NCI-H774 (cell line): Measurements from ENCODE around the gene DBNDD1.
"Not testable (repeated sequence)": the region's sequence is repeated elsewhere in the genome, so short reads cannot be mapped to it uniquely, and the experiment has no call there.

ENCODE experiments used
- DNase-seq: peaks from one replicate; lab custom pipeline; 2025; lab: John Stamatoyannopoulos, UW

DBNDD1 gene

DNA sequence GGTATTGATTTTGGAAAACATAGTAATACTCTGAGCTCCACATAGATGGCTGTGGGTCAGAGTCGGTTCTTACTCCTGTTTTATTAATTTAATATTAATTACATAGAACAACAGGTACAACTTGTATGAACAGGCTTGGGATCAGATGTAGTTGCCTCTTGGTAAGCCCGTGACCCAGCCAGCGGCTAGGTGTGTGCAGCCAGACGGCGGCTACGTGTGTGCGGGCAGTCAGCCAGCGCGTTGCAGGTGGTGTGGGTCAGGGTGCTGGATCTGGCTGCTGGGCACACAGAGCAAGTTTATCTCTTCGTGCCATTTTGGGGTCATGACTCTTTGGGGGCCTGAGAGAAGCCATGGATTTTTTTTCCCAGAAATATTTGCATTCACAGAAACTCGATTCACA, 30.3 kb downstream of the DBNDD1 start:
- DNase-seq: no peak

DNA sequence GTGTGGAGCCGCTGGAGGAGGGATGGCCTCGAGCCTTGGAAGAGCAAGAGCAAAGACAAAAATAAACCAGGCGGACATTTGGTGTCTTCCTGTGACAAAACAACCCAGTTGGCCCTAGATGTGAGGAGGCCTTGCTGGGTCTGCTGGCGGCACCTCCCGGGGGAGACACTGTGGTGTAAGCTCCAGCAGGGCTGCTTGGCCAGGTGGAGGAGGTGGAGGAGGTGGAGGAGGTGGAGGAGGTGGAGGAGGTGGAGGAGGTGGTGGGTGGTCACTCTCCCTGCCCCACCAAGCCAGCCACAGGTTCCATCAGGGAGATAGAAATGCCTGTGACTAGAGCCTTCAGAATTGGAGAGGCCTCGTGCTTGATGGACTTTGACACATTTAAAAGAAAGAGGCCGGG, 32.1 kb downstream of the DBNDD1 start:
- DNase-seq: no peak

DNA sequence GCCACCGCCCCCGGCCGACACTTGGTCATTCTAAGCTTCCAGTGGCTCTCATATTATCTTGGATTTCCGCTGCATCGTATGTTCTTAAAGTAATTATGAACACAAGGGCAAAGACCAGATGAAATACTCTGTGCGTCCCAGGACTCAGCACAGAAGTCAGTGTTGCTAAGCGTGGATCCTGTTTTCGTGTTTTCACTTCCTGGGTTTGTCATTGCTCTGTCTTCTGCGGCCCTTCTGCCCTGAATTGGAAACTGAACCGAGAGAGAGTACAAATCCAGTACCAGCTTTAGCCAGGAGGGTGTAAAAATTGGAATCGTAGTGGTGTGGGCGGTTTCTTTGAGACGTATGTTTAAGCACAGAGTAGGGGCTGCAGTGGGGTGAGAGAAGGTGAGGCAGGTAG, 32.7 kb downstream of the DBNDD1 start:
- DNase-seq: no peak

DNA sequence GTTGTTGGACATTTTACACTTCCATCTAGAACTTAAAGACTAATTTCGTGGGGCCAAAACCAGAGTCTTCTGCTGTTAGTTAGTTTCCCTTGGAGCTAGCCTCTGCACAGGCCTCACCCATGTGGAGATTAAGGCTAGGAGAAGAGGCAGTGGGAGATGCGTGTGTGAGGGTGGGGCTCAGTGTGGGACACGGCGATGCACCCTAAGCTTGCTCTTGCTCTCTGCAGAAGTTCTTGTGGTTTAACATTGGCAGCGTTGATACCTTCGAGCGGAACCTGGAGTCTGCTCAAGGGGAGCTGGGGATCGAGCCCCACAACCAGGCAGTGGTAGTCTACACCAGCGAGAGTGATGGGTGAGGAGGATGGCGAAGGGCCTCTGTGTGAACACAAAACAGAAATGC, 34.0 kb downstream of the DBNDD1 start:
- no peak for DNase-seq

DNA sequence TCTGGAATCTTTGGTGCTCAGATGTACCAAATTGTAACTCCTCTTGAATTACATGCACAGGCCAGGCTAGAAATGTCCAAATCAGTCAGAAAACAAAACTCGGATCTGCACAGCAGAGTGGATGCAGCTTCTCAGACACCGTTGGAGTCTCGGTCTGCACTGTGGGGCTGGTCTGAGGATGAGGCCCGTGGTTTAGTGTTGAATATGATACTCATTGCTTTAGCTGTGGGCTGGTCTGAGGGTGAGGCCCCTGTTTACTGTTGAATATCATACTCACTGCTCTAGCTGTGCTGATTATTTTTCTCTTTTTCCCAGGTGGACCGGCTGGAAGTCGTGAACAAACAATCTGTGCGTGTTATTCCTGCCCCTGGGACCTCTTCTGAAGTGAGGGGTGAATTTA, 35.0 kb downstream of the DBNDD1 start:
- no peak for DNase-seq

DNA sequence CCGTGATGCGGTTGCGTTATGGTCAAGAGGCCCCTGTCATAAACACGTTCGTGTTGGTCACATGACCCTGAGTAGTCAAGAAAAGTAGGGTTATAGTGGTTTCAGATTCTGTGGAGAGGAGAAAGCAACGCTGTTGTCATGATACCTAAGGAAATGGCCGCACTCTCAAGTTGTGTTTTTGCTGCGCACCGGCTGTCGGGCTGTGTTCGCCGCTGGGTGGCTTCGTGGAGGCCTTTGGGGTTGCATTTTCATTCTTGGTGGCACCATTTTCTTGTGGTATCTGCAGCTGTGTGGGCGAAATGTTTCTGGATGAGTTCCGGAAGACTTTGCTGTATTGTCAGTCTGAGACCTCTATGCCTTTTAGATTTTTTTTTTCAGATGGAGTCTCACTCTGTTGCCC, 35.7 kb downstream of the DBNDD1 start:
- DNase-seq: no peak

DNA sequence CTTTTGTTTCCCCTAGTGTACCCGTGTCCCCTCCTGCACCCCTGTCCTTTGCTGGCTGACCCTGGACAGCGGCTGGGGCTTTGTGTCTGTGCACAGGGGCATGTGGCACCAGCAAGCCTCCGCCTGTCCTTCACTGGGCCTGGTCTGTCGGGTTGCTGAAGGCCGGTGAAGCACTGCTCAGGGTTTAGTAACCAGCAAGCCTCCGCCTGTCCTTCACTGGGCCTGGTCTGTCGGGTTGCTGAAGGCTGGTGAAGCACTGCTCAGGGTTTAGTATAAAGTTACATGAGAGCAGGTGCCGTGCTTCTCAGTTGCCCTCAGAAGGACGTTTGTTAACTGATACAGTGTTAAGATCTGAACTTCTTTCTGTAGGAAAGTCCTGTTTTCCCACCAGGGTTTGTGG, 36.9 kb downstream of the DBNDD1 start:
- no peak for DNase-seq

DNA sequence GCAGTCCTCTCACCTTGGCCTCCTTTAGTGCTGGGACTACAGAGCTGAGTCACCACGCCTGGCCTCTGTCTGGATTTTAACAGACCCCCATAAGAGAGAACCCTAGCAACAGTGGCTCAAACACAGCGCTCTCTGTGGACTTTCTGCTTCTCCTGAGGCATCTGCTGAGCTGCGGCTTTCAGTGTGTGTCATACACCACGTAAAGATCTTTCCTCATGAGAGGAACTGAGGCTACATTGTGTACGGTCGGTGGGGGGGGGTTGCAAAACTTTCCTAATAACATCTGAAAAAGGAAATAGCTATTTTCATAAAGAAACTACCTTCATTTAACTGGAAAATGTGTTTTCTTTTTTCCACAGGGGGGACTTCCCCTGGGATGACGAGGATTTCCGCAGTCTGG, 37.8 kb downstream of the DBNDD1 start:
- no peak for DNase-seq

DNA sequence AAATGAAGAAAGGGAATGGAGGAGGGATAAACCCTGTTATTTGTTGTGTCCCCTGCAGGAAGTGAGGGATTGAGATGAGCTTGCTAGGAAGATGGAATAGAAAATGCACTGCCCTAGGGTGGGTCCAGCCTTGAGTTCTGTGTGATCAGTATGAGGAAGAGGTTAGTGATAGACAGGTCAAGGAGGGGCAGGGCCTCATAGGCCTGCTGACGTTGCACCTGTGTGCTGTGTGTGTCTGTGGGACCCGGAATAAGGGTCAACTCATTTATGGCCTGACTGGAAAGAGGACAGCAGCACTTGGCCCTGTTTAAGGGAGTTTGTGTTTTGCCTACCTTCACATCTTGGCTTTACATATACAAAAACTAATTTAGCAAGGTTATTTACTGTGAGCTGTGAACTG, 44.4 kb downstream of the DBNDD1 start:
- DNase-seq: no peak

DNA sequence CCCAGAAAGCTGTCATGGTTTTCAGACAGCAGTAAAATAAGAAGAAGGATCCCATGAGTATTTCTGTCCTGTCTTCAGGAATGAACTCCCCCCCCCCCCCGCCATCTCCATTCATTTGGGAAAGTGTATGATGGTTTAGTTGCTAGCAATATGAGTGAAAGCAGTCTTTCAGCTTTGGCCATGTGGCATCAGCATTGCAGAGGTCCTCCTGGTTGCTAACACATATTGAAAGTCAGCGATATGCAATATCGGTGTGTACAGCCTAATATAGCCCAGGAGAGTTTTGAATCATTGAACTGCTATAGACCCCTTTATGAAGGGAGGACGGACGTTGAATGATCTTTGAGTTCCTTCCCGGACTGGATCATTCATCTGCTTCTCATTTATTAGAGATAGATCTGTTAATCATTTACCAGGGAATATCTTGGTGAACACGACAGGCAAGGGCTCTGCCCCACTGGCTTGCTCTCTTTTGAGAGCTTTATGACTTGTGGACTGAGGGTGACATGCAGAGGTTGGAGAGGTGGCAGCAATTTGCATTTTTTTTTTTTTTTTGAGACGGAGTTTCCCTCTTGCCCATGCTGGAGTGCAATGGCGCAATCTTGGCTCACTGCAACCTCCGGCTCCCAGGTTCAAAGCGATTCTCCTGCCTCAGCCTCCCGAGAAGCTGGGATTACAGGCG, 45.5 kb downstream of the DBNDD1 start:
- DNase-seq: no peak

DNA sequence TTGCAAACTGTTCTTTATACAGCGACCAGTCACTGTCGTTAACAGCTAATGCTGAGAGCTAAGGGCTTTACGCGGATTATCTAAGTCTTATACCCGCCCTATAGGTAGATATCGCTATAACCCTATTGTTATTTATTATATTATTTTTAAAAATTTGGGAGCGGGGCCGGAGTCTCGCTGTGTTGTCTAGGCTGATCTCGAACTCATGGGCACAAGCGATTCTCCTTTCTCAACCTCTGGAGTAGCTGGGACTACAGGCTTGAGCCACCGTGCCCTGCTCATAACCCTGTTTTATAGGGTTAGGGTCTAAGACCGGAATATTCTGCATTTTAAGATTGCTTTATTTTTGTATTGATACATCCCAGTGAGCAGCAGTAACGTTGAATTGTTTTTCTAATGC, 46.0 kb downstream of the DBNDD1 start:
- DNase-seq: no peak

DNA sequence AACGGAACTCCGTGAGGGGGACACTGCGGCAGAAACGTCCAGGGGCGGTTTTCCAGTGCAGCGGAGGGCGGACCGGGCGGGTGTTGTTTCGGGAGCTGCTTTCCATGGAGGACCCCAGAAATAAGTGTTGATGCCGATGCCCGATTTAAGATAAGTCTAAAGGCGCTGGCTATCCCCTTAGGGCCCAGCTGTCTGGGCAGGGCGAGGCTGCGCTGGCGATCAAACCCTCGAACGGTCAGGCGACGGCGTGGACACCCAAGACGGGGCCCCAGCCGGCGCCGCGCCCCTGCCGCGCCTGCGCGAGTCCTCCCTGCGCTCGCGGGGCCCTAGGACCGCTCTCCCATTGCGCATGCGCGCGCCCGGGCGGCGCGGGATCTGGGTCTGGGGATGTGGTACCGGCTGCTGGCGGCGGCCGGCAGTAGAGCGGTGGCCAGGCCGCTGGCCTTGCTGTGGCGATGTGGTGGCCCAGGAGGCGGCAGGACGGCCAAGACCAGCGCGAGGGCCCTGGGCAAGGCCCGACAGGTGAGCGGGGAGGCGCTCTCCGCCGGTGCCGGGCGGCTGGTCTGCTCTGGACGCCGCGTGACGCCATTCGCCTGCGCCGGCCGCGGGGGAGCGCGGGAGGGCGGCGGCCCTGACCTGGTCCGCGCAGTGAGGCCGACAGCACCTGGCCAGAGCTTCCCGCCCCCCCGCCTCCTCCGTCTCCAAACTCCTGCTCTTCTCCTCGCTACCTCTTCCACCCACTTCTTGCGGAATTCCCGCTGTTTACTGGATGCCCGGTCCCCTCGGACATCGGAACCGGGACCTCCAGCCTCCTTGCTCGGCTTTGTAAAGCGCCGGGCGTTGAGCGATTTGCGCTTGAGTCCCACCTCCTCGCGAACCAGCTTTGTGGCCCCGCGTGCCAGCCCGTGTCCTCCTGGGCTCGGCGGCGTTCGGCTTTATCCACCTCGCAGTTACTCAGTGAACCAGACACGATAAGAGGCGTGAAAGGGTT, 46.7 kb downstream of the DBNDD1 start:
- DNase-seq: peak; percentile 75

DNA sequence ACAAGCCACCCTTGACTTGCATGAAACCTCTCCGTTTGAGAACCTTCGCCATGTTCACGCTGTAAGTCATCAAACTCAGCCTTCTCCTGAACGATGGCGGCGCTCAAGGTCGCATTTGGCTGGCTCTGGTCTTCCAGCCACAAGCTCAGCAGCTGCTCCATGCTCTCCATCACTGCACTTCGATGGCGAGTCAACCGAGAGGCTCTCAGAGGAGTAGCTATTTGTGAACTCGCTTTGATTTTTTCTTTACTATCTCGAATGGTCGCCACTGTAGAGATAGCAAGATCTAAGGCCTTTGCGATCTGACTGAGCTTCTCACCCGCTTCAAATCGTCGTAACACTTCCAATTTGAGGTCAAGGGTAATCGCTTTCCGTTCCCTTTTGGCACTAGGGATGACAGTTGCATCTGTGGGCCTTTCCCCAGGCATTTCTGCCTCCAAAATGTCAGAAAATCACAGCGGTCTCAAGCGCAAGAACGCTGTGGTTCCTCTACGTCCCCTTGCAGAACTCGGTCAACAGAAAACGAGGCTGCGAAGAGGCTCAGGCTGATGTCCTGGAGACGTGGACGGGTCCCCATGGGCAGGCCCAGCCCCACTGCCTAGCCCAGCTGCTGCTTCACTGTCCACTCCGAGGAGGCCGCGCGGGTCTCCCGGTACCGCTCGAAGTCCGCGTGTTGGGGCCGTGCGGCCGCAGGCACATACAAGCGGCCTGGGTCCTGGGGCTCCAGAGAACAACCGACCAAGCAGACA, 47.6 kb downstream of the DBNDD1 start:
- DNase-seq: no peak

DNA sequence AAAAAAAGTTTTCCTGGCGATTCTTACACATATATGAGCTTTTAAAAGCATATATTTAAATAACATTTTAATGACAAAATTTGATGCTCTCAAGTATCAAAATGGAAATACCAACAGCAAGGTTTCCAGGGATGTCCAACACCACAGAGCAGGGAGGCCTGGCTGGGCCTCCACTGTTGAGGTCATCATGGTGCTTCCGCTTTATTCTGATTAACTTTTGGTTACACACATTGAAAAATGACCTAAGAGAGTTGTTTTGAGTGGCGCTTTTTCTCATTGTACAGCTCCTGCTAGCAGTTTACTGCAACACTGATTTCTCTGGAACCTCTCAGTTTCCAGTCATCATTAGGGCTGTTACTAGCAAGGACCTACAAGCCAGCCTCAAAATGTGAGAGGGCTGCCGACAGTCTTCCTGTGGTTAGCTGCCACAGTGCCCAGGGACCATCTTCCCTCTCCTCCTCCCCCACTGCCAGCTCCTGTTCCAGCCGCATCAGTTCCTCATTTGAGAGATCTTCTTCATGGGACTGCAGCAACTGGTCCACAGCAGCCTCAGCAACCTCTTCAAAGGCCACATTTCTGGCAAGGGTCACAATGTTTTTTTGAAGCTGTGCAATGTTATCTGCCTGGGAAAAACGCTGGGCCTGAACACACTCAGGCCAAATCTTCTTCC, 49.4 kb downstream of the DBNDD1 start:
- no peak for DNase-seq

DNA sequence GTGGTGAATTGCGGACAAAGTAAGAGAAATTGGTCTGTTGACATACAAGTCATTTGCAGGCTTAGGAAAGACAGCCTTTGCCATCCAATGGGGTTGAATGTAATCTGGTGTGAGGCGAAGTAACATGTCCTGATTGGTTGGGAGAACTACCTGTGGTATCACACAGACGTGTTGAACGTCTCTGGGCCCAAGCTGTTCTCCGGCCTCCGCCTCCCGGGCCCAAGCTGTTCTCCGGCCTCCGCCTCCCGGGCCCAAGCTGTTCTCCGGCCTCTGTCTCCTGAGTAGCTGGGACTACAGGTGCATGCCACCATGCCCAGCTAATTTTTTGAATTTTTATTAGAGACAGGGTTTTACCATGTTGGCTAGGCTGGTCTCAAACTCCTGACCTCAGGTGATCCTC, 51.2 kb downstream of the DBNDD1 start:
- not testable (repeated sequence) for DNase-seq

DNA sequence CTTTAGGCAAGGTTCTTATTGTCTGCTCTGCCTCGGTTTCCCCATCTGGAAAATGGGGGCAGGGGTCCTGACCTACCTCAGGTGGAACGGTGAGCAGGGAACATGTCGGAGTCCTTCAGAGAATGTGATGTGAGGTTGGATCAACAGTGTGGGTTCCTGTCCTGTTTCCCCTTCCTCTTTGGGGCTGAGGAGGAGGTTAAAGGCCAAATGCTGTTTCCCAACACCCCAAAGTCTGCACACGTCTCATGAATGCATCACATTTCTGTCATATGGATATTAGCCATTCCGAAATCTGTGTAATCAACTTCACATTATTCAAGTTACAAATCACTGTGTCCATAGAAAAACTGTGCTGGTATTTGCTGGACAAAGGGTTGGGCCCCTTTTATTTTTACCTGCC, 51.8 kb downstream of the DBNDD1 start:
- not testable (repeated sequence) for DNase-seq

DNA sequence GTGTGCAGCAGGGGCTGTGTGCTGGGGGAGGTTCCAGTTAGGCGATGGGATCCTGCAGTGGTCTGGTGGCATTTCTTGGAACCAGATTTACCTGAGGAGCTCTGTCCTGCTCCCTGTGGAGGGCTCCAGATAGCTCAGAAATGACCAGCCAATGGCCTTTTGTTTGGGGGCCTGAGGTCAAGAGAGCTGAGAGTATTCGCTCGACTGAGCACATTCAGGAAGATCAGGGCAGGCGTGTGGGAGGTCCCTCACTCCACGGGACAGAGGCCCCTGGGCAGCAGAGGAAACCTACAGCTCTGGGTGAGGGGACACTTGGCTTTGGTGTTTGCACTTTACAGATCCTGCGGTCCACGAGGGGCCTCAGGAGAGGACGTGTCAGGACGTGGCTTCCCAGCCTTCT, 52.5 kb downstream of the DBNDD1 start:
- DNase-seq: no peak

DNA sequence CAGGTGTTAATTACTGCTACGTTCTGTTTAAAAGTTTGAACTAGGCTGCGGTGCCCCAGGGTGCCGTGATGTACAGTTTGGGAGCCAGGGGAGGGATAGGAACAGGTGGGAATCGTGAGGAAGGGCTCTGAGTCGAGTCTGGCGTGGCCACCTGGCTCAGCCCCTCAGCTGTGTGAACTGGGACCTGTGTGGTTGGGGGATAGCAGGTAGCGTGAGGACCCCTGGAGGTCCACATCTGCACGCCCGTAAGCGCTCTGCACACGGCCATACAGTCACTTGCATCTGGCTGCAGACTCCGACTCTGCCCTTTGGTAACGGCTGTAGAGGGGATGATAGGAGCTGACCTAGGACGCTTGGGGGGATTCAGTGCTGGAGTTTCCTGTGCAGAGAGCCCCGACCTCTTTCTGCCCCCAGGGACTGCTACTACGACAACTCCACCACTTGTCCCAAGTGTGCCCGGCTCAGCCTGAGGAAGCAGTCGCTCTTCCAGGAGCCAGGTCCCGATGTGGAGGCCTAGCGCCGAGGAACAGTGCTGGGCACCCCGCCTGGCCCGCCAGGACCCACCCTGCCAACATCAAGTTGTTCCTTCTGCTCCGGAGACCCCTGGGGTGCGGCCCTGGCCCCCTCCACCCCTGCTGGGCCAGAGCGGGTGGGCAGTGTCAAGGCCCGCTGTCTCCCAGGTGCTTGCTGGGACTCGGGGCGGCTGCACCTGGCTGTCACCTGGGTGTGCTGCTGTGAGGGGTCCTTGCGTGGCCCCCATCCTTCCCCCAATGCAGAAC, 53.6 kb downstream of the DBNDD1 start:
- no peak for DNase-seq

DNA sequence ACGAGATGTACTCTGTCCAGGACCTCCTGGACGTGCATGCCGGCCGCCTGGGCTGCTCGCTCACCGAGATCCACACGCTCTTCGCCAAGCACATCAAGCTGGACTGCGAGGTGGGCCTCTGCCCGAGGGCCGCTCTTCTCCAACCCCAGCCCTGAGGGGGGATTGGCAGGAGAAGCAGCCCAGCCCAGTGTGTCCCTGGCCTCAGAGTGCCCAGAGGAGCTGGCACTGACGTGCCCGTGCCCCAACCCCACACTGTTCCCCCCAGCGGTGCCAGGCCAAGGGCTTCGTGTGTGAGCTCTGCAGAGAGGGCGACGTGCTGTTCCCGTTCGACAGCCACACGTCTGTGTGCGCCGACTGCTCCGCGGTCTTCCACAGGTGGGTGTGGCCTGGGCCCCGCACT, 55.1 kb downstream of the DBNDD1 start:
- DNase-seq: no peak

DNA sequence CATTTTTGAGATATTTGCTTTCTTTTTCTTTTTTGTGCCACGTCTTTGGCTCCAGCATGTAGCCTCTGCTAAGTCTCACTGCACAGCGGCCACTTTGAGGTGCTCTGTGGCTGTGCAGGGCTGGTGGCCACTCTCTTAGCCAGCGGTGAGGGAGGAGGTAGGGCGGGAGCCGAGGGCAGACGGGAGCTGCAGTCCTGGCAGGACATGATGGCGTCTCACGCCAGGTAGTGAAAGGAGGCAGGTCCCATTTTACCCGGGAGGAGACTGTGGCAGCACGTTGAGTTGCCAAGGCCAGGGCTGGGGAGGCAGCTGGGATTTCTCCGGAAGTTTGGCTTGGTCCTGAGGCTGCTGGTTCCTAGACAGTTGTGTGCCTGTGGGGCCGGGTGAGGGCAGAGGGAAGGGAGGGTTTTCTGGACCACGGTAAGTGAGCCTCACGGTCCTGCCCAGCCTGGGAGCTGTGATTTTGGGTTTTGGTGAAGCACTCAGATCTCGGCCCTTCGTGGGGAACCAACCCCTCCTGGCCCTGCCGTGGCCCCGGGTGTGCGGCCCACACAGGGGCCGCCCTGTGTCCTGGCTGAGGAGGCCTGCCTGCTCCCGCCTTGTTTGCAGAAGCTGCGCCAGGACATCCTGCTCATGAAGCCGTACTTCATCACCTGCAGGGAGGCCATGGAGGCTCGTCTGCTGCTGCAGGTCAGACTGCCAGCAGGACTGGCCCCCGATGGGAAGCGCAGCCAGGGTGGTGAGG, 56.3 kb downstream of the DBNDD1 start:
- no peak for DNase-seq

DNA sequence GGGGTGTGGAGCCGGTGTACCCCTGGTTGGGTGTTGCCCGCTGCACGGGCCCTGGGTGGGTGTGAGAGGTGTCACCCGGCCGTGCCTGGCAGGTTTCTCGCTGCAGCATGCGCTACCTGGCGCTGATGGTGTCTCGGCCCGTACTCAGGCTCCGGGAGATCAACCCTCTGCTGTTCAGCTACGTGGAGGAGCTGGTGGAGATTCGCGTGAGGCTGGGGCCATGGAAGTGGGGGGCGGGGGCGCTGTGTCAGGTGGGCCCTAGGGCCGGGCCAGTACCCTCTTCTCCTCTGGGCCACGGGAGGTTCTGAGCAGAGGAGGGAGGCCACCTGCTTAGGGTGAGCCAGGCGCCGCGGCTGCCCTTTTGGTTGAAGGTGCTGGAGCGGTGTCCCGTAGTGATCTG, 57.3 kb downstream of the DBNDD1 start:
- DNase-seq: no peak
